ENCODE measurements around the gene AADAT. TPM values are rescaled to one million over a fixed set of nuclear protein-coding genes. Genes with fewer than 3 reads are reported as not detected.
A peak's percentile ranks its signal among the peaks of the same experiment; 100 is the strongest.
"Not testable (repeated sequence)": the region's sequence is repeated elsewhere in the genome, so short reads cannot be mapped to it uniquely, and the experiment has no call there.

Gene AADAT
- total RNA-seq (2014; rRNA removed; shearing (Covaris generic)): 7.7 and 8.7 TPM in 2 replicates

- H3K27ac ChIP-seq: peak within 1 kb of the TSS; percentile 60
- peaks cover 21% of the 10 kb centered on the region for H3K36me3 ChIP-seq
- H3K4me1 ChIP-seq (replicated peaks): peaks cover 20% of the 10 kb centered on the region
- no peaks in the 10 kb centered on the region for H3K9me3 ChIP-seq (replicated peaks)
- 0 out of 2 replicates have a peak, but pooled peaks cover 5% of the 10 kb centered on the region for H3K27me3 ChIP-seq (replicated peaks)
- peak; percentile 81 to 89 for DNase-seq (ENCODE audit: low read depth in 1 of 2, low spot score in 2 of 2)
- H3K4me3 ChIP-seq: peak within 1 kb of the TSS; percentile 64
Observed at GRCh38 chr4:170089668-170090351, at the start of gene AADAT. TSS of gene AADAT (minus strand) at chr4:170089956. CDS start at chr4:170089690, 266 bp downstream.

GRCh38 chr4:170138580-170139194 lies 48.9 kb upstream of the AADAT start:
- no peak overlapping the region for H3K27ac ChIP-seq
- H3K27me3 ChIP-seq (replicated peaks): 0 out of 2 replicates have a peak, but pooled peaks cover 2% of the 10 kb centered on the region
- no peaks in the 10 kb centered on the region for H3K36me3 ChIP-seq
- peak; percentile 49 to 59 for DNase-seq (ENCODE audit: low read depth in 1 of 2, low spot score in 2 of 2)
- no peak overlapping the region for H3K4me3 ChIP-seq
- H3K4me1 ChIP-seq (replicated peaks): no peaks in the 10 kb centered on the region
- no peaks in the 10 kb centered on the region for H3K9me3 ChIP-seq (replicated peaks)

- Histone ChIP-seq H3K4me3 (no peak overlapping the region), H3K27me3 (replicated peaks) (0 out of 2 replicates have a peak, but pooled peaks cover 2% of the 10 kb centered on the region), H3K9me3 (replicated peaks) (peaks cover 4% of the 10 kb centered on the region; the same call in 1 of the 2 replicates), H3K27ac (no peak overlapping the region), H3K36me3 (no peaks in the 10 kb centered on the region), H3K4me1 (replicated peaks) (no peaks in the 10 kb centered on the region)
- DNase-seq (ENCODE audit: low read depth in 1 of 2, low spot score in 2 of 2): no peak
Observed at GRCh38 chr4:170137927-170138326, 48.2 kb upstream of the AADAT start.

- Histone ChIP-seq H3K4me3 (no peak overlapping the region), H3K27me3 (replicated peaks) (0 out of 2 replicates have a peak, but pooled peaks cover 2% of the 10 kb centered on the region), H3K27ac (no peak overlapping the region), H3K4me1 (replicated peaks) (no peaks in the 10 kb centered on the region), H3K9me3 (replicated peaks) (peaks cover 4% of the 10 kb centered on the region; the same call in 1 of the 2 replicates), H3K36me3 (no peaks in the 10 kb centered on the region)
- no peak for DNase-seq (ENCODE audit: low read depth in 1 of 2, low spot score in 2 of 2)
Observed at GRCh38 chr4:170137466-170137865, 47.7 kb upstream of the AADAT start.

GRCh38 chr4:170134821-170135220 lies 45.1 kb upstream of the AADAT start:
- H3K4me1 ChIP-seq (replicated peaks): no peaks in the 10 kb centered on the region
- H3K27me3 ChIP-seq (replicated peaks): no peaks in the 10 kb centered on the region
- DNase-seq (ENCODE audit: low read depth in 1 of 2, low spot score in 2 of 2): no peak
- no peak overlapping the region for H3K27ac ChIP-seq
- no peak overlapping the region for H3K4me3 ChIP-seq
- H3K36me3 ChIP-seq: no peaks in the 10 kb centered on the region
- H3K9me3 ChIP-seq (replicated peaks): peaks cover 4% of the 10 kb centered on the region; the same call in 1 of the 2 replicates

- no peak overlapping the region for H3K27ac ChIP-seq
- no peak overlapping the region for H3K4me3 ChIP-seq
- H3K4me1 ChIP-seq (replicated peaks): no peaks in the 10 kb centered on the region
- no peak for DNase-seq (ENCODE audit: low read depth in 1 of 2, low spot score in 2 of 2)
- no peaks in the 10 kb centered on the region for H3K36me3 ChIP-seq
- peaks cover 4% of the 10 kb centered on the region; the same call in 1 of the 2 replicates for H3K9me3 ChIP-seq (replicated peaks)
- H3K27me3 ChIP-seq (replicated peaks): no peaks in the 10 kb centered on the region
Observed at GRCh38 chr4:170128219-170128804, 38.6 kb upstream of the AADAT start.

- H3K9me3 ChIP-seq (replicated peaks): no peaks in the 10 kb centered on the region
- H3K27me3 ChIP-seq (replicated peaks): no peaks in the 10 kb centered on the region
- no peak for DNase-seq (ENCODE audit: low read depth in 1 of 2, low spot score in 2 of 2)
- no peaks in the 10 kb centered on the region for H3K36me3 ChIP-seq
- H3K4me1 ChIP-seq (replicated peaks): no peaks in the 10 kb centered on the region
- no peak overlapping the region for H3K27ac ChIP-seq
- H3K4me3 ChIP-seq: no peak overlapping the region
Observed at GRCh38 chr4:170127758-170128157, 38.0 kb upstream of the AADAT start.

- Histone ChIP-seq H3K27me3 (replicated peaks) (no peaks in the 10 kb centered on the region), H3K27ac (no peak overlapping the region), H3K4me3 (no peak overlapping the region), H3K4me1 (replicated peaks) (no peaks in the 10 kb centered on the region), H3K9me3 (replicated peaks) (no peaks in the 10 kb centered on the region), H3K36me3 (no peaks in the 10 kb centered on the region)
- DNase-seq (ENCODE audit: low read depth in 1 of 2, low spot score in 2 of 2): no peak
Observed at GRCh38 chr4:170124406-170124805, 34.6 kb upstream of the AADAT start.

- H3K4me3 ChIP-seq: no peak overlapping the region
- no peaks in the 10 kb centered on the region for H3K9me3 ChIP-seq (replicated peaks)
- no peak overlapping the region for H3K27ac ChIP-seq
- H3K36me3 ChIP-seq: no peaks in the 10 kb centered on the region
- no peak for DNase-seq (ENCODE audit: low read depth in 1 of 2, low spot score in 2 of 2)
- no peaks in the 10 kb centered on the region for H3K27me3 ChIP-seq (replicated peaks)
- H3K4me1 ChIP-seq (replicated peaks): no peaks in the 10 kb centered on the region
Observed at GRCh38 chr4:170122252-170122651, 32.5 kb upstream of the AADAT start.

GRCh38 chr4:170114636-170115035 lies 24.9 kb upstream of the AADAT start:
- Histone ChIP-seq H3K27me3 (replicated peaks) (peaks cover 13% of the 10 kb centered on the region; the same call in 1 of the 2 replicates), H3K9me3 (replicated peaks) (no peaks in the 10 kb centered on the region), H3K4me1 (replicated peaks) (no peaks in the 10 kb centered on the region), H3K36me3 (no peaks in the 10 kb centered on the region), H3K27ac (no peak overlapping the region), H3K4me3 (no peak overlapping the region)
- DNase-seq (ENCODE audit: low read depth in 1 of 2, low spot score in 2 of 2): no peak

GRCh38 chr4:170114183-170114582 lies 24.4 kb upstream of the AADAT start:
- H3K4me3 ChIP-seq; H3K27ac ChIP-seq; H3K9me3 ChIP-seq (replicated peaks); H3K36me3 ChIP-seq; DNase-seq (ENCODE audit: low read depth in 1 of 2, low spot score in 2 of 2); H3K4me1 ChIP-seq (replicated peaks): not testable (repeated sequence)
- peaks cover 13% of the 10 kb centered on the region; the same call in 1 of the 2 replicates for H3K27me3 ChIP-seq (replicated peaks)

- Histone ChIP-seq H3K4me1 (replicated peaks) (no peaks in the 10 kb centered on the region), H3K27ac (no peak overlapping the region), H3K36me3 (no peaks in the 10 kb centered on the region), H3K9me3 (replicated peaks) (no peaks in the 10 kb centered on the region), H3K27me3 (replicated peaks) (peaks cover 13% of the 10 kb centered on the region; the same call in 1 of the 2 replicates), H3K4me3 (no peak overlapping the region)
- no peak for DNase-seq (ENCODE audit: low read depth in 1 of 2, low spot score in 2 of 2)
Observed at GRCh38 chr4:170111546-170111945, 21.8 kb upstream of the AADAT start.

- no peaks in the 10 kb centered on the region for H3K36me3 ChIP-seq
- no peaks in the 10 kb centered on the region for H3K9me3 ChIP-seq (replicated peaks)
- DNase-seq (ENCODE audit: low read depth in 1 of 2, low spot score in 2 of 2): no peak
- H3K27me3 ChIP-seq (replicated peaks): peaks cover 13% of the 10 kb centered on the region; the same call in 1 of the 2 replicates
- H3K27ac ChIP-seq: no peak overlapping the region
- no peaks in the 10 kb centered on the region for H3K4me1 ChIP-seq (replicated peaks)
- no peak overlapping the region for H3K4me3 ChIP-seq
Observed at GRCh38 chr4:170111085-170111484, 21.3 kb upstream of the AADAT start.

- no peak overlapping the region for H3K27ac ChIP-seq
- peaks cover 13% of the 10 kb centered on the region; the same call in 1 of the 2 replicates for H3K27me3 ChIP-seq (replicated peaks)
- no peak overlapping the region for H3K4me3 ChIP-seq
- H3K36me3 ChIP-seq: no peaks in the 10 kb centered on the region
- no peaks in the 10 kb centered on the region for H3K9me3 ChIP-seq (replicated peaks)
- DNase-seq (ENCODE audit: low read depth in 1 of 2, low spot score in 2 of 2): no peak
- no peaks in the 10 kb centered on the region for H3K4me1 ChIP-seq (replicated peaks)
Observed at GRCh38 chr4:170110285-170110672, 20.5 kb upstream of the AADAT start.

All from SJSA1 (cell line).